ENCODE results near the gene TEX44.

The TEX44 gene

GRCh38 chr2:231634412-231634811 lies 41.7 kb downstream of the TEX44 start:
- Histone ChIP-seq H3K27ac (replicated peaks) (no peak overlapping the region), H3K4me3 (replicated peaks; ENCODE audit: insufficient read depth, low read length) (no peak overlapping the region), H3K27me3 (ENCODE audit: insufficient read depth, poor library complexity, severe bottlenecking) (no peaks in the 10 kb centered on the region)
- no peak for DNase-seq (ENCODE audit: low read depth in 1 of 2, low spot score in 1 of 2)
- TF ChIP-seq SPI1 (IDR thresholded peaks at IDR 0.05; ENCODE audit: borderline replicate concordance, low read depth) = no peak
- no peak for TF ChIP-seq POLR2AphosphoS5 (IDR thresholded peaks at IDR 0.05; ENCODE audit: low read depth)
- no peak for TF ChIP-seq REST (IDR thresholded peaks at IDR 0.05; ENCODE audit: insufficient replicate concordance, low read depth)
- TF ChIP-seq, protein P1, sequence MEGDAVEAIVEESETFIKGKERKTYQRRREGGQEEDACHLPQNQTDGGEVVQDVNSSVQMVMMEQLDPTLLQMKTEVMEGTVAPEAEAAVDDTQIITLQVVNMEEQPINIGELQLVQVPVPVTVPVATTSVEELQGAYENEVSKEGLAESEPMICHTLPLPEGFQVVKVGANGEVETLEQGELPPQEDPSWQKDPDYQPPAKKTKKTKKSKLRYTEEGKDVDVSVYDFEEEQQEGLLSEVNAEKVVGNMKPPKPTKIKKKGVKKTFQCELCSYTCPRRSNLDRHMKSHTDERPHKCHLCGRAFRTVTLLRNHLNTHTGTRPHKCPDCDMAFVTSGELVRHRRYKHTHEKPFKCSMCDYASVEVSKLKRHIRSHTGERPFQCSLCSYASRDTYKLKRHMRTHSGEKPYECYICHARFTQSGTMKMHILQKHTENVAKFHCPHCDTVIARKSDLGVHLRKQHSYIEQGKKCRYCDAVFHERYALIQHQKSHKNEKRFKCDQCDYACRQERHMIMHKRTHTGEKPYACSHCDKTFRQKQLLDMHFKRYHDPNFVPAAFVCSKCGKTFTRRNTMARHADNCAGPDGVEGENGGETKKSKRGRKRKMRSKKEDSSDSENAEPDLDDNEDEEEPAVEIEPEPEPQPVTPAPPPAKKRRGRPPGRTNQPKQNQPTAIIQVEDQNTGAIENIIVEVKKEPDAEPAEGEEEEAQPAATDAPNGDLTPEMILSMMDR (IDR thresholded peaks at IDR 0.05; ENCODE audit: insufficient read depth, low read length) = no peak

- Histone ChIP-seq H3K4me3 (replicated peaks; ENCODE audit: insufficient read depth, low read length) (no peak overlapping the region), H3K27ac (replicated peaks) (no peak overlapping the region), H3K27me3 (ENCODE audit: insufficient read depth, poor library complexity, severe bottlenecking) (no peaks in the 10 kb centered on the region)
- no peak for DNase-seq (ENCODE audit: low read depth in 1 of 2, low spot score in 1 of 2)
- TF ChIP-seq, protein P1 (IDR thresholded peaks at IDR 0.05; ENCODE audit: insufficient read depth, low read length) = no peak
- TF ChIP-seq GABPA (IDR thresholded peaks at IDR 0.05; ENCODE audit: low read depth) (no peak), POLR2AphosphoS5 (IDR thresholded peaks at IDR 0.05; ENCODE audit: low read depth) (no peak), REST (IDR thresholded peaks at IDR 0.05; ENCODE audit: insufficient replicate concordance, low read depth) (no peak), SPI1 (IDR thresholded peaks at IDR 0.05; ENCODE audit: borderline replicate concordance, low read depth) (no peak)
These were observed 42.5 kb downstream of the TEX44 start for GRCh38 chr2:231634951-231635875.

- H3K27me3 ChIP-seq (ENCODE audit: insufficient read depth, poor library complexity, severe bottlenecking) = no peaks in the 10 kb centered on the region
- DNase-seq (ENCODE audit: low read depth in 1 of 2, low spot score in 1 of 2) = no peak
- H3K27ac ChIP-seq (replicated peaks) = peak overlapping the region; percentile 64
- no peak for TF ChIP-seq REST (IDR thresholded peaks at IDR 0.05; ENCODE audit: insufficient replicate concordance, low read depth)
- TF ChIP-seq SPI1 (IDR thresholded peaks at IDR 0.05; ENCODE audit: borderline replicate concordance, low read depth) = no peak
- TF ChIP-seq POLR2AphosphoS5 (IDR thresholded peaks at IDR 0.05; ENCODE audit: low read depth) = no peak
- TF ChIP-seq GABPA (IDR thresholded peaks at IDR 0.05; ENCODE audit: low read depth) = no peak
- TF ChIP-seq, protein P1 (IDR thresholded peaks at IDR 0.05; ENCODE audit: insufficient read depth, low read length) = no peak
- H3K4me3 ChIP-seq (replicated peaks; ENCODE audit: insufficient read depth, low read length) = no peak overlapping the region
These were observed 47.6 kb downstream of the TEX44 start for GRCh38 chr2:231640241-231640640.

Data from HL-60 (cell line).